Non-pigmented ciliary epithelial cell (primary cell): ENCODE results near the gene PTGR3.
A peak's percentile ranks its signal among the peaks of the same experiment; 100 is the strongest.

ENCODE experiments used
- DNase-seq: peaks from one replicate; pipeline ENCODE4 v3.0.0-alpha.2; 2010; ENCODE audit warnings: low read depth

PTGR3 gene

DNA sequence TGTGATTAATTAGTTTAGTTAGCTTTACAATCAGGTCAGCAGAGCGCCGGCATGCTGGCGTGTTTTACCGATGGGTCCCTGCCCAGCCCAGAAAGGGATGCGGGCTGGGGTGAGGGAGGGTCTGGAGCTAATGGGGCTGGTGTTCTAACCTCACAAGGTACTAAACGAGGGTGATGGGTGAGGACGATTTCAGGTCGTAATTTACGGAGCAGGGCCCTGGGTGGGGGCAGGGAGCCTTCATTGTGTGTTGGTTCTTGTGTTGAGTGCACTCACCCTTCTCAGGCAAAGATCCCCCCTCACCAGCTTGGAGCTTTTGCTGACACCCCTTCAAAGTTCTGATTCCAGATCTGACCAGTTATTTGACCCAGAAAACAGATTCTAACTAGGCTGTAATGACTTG is 39.5 kb downstream of the PTGR3 start:
- no peak for DNase-seq

DNA sequence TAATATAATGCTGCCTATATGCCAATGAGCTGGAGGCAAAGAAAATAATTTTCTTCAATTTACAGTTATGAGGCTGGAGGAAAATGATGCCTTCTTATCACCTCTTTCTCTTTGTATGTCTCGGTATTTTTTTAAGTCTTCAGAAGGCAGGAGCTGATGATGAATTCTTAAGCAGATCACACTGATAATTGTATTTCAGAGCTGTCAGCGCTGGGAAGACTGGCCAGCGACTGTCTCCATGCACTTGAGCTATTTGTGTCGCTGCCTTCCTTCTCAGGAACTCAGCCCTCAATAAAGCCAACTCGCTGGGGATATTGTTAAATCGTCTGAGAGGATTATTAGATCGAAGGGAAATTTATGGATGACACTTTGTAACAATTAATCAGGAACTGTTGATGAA is 40.3 kb downstream of the PTGR3 start:
- no peak for DNase-seq

DNA sequence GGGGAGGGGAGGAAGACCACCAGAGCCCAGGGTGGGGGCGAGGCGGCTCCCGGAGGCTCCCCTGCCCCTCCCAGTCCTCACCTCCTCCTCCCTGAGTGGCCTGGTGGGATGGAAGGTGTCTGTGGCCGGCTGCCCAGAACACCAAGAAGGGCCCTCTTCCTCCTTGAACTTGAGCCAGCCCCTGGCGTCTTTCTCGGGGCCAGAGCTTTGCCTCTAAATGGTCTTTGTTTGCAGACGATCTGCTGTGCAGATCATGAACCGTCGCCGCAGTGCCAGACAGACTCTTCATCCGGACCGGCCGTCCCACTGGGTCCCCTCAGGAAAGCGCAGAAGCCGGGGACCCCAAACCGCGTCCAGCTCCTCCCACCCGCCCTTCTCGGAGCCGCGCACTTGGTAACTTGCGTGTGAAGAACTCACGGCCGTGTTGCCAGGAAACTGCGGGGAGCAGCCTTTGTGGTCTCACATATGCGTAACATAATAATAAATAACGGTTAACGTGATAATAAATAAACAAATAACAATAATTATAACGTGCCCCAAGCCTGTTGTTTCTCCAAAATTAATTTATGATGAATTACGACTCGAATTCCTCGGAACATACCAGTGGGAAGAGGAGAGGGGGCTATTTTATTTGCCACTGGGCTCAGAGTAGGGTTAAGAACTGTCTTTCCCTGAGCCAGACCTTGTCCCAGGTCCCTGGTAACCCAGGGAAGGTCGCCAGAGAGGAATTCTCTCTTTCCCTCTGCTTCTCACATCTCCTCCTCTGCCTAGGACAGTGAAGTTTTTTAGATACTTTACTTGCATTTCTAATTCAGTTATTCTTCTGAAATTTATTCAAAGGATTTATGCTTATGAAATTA is 41.0 kb downstream of the PTGR3 start:
- no peak for DNase-seq

DNA sequence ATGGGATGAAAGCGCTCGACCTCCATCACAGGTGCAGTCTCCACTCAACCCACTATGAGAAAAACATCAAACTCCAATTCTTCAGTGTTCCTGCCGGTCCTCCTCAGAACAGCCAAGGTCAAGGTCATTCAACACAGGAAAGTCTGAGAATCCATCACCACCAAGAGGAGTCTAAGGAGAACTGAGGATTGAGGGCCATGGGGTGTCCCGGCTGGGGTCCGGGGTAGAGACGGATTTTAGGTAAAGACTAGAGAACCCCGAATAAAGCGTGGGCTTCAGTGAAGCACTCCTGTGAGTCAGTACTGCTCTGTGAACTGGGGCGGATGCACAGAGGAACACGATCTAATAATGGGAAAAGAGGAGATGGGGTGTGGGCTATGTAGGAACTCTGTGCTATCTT is 41.8 kb downstream of the PTGR3 start:
- no peak for DNase-seq

DNA sequence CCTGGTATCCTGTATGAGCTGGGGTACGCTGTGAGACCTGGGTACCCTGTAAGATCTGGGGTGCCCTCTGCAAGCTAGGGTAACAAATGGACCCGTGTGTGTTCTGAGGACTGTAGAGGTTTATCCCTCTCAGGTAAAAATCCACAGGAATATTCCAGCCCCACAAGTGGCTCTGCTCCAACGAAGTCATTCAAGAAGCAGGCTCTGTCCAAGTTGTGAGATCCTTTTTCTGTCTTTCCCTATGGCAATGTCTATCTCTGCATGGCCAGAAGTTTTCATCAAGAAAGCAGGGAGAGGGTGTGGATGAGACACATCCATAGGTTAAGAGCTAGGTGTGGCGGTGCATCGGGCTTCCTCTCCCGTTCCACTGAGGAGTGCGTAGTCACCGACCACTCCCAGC is 43.0 kb downstream of the PTGR3 start:
- DNase-seq: no peak

DNA sequence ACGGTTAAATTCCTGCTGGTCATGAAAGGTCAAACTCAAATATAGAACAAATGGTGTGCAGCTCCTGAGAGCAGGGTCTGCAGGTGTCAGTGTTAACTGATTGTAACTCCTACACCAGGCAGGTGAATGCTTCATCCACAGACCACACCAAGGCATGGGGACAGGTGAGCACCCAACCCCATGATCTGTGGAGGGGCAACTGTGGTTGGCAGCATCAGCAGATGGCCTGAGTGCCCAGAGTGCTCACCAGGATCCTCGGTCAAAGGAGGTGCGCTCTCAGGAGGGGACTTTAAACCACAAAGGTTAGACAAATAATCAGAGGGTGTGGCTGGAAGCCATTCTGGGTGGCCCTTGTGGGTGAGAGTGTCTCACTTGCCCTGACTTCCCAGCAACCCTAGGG is 44.5 kb downstream of the PTGR3 start:
- no peak for DNase-seq

DNA sequence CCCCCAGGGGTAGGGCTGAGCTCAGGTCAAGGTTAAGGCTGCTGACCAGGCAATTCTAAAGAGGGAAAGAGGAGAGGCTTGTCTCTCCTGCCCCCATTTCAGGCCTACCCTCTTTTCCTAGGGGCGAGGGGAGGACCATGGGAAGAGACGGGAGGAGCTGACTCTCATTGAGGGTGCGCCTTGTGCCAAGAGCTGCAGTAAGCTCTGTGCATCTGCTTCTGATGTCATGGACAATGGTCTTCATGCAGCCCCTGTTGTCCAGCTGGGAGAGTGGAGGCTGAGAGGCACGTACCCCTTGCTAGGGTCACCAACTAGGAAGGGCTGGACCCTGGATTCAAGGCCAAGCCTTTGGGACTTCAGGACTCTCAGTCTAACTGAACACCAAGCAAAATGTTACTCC is 45.2 kb downstream of the PTGR3 start:
- DNase-seq: no peak

DNA sequence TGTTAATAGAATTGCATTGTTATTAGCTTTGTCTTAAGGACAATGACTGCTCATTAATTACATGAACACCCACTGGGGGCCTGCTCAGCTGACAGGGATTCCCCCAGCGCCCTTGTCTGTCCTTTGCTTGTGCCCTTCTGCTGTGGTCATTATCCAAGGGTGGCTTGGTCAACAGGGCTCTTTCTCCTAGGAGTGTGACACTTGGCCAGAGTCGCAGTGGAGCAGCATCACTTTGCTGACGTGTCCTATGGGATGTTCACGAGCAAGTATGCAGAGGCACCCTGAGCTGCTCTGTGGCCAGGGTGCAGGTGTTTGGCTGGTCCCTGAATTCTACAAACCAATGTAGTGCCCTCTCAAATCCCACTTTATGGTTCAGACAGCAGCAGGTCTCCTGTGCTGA is 46.0 kb downstream of the PTGR3 start:
- DNase-seq: no peak

DNA sequence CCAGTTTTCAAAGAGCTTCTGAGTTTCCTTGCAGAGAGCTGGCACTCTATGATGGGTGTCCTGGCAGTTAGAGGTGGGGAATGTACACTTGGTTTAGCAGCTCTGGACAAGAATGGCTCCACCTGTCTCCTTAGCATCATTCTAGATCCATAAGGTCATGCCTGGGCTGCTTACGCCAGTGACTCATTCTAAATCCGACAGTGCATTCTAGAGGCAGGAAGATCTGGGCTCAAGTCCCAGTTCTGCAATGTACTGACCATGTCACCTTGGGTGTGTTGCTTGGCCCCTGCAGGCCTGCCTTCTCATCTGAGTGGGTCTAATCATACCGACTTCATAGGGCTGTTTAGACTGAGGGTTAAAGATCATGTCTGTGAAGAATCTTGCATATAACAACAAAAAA is 46.5 kb downstream of the PTGR3 start:
- peak; percentile 2 for DNase-seq

DNA sequence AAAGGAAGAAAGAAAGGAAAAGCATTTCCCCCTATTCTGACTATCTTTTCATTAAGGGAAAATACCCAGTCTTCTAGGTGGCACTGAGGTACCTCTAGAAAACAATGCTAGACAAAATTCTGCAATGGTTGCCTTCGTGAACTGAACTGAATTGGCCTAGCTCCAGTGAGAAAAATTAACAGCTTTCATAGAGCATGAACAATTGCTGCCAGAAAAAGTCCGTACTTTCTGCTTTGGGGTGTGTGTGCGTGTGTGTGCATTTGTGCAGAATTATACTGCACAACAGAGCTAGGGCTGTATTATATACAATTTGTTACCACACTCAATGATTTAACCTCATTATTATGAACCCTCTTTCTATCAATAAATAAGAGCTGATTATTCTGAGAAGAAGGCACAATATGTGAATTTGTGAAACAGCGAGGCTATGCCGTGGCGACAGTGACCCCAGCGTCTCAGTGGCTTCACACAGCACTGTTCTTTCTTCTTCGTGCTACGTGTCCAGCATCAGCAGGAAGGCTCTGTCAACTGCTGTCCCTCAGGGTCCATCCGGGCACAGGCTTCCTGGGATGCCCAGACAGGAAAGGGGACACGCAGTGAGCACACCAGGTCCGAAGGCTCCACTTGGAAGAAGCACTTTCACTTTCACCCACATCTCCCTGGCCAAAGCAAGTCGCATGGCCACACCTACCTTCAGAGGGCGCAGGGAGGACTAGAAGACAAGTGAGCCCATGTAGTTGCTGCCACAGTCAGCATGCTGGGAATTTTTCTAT is 47.5 kb downstream of the PTGR3 start:
- no peak for DNase-seq

DNA sequence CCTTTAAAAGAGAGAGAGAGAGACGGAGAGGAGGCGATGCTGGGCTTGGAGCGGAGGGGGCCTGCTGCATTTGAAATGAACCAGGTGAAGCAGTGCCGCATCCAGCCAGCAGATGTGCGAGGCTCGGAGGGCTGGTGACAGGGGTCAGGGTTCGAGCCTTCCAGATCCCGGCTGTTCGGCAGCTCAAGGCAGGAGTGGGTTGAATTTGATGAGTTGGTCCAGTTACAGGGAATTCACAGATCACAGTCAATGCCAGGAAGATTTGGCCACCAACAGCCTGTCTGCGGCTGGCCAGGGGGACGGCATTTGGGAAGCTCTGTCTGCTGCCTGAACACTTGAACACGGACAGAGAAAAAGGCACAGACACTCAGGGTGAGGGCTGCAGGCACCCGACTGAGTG is 48.6 kb downstream of the PTGR3 start:
- no peak for DNase-seq

DNA sequence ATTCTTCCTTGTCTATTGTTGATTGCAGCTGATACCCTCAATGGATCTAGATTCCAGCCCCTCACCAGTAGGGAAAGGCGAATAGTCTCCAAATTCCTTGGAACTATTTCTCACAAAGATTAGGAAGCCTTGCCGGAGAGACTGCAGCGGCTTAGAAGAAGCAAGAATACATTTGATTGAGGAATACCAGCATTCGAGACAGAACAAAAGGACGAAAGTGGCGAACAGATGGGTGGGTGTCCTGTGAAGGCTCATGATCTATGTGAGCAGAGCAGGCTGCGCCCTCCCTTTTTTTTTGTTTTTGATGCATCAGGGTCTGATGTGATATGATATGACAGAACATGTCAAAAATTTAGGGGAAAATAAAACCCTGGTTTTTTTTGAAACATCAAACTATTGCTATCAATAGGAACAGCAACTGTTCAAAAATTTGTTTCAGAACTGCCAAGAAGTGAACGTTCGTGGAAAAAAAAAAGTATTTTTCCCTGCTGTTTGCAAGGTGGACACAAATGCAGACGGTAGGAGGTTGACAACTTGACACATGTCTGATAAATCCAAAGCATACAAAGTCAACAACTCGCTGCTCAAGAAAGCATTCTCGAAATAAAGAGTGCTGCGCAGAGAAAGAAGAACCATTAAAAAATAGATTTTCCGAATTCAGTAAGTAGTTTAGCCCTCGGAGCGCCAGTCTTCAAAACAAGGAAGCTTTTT is 49.1 kb downstream of the PTGR3 start:
- DNase-seq: no peak

DNA sequence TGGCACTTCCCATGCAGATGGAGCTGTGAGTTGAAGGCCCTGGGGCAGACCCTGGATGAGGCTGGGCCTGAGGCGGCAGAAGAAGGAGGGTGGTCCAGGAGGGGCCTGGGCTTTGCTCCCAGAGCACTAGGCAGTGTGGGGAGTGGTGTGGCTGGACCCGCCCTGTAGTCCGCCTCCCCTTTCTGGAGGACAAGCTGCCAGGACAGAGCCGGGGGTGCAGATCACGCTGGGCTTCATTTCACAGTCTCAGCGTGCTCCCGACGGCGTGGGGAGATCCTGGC is 49.8 kb downstream of the PTGR3 start:
- DNase-seq: no peak
